RWPE2 (cell line): ENCODE measurements around the gene LINC01488.

Source experiments
- ATAC-seq: fragments of 200-7000 bp; cut with Tn5 transposase; 3 replicates; pipeline ENCODE4 v1.9.1; 2021; ENCODE audit warnings: low read depth
- DNase-seq: peaks from one replicate; pipeline ENCODE4 v3.0.0-alpha.2; 2020; ENCODE audit warnings: low spot score
- H3K27ac ChIP-seq: fragments of 450-650 bp; 2 replicates; pipeline ENCODE4 v1.5.1; 2017; ENCODE audit warnings: mild to moderate bottlenecking; ENCODE audit not compliant: poor library complexity, severe bottlenecking
- H3K27me3 ChIP-seq: fragments of 250-450 bp; sonication (Bioruptor Pico); 2 replicates; pipeline ENCODE4 v1.5.1; 2021; ENCODE audit warnings: mild to moderate bottlenecking, moderate library complexity; ENCODE audit not compliant: insufficient read depth, poor library complexity, severe bottlenecking
- H3K36me3 ChIP-seq: fragments of 250-450 bp; sonication (Bioruptor Pico); 2 replicates; pipeline ENCODE4 v1.5.1; 2020; ENCODE audit warnings: low read depth, mild to moderate bottlenecking, moderate library complexity
- H3K4me1 ChIP-seq: fragments of 250-450 bp; sonication (Bioruptor Pico); 2 replicates; pipeline ENCODE4 v1.5.1; 2021; ENCODE audit warnings: mild to moderate bottlenecking, moderate library complexity; ENCODE audit not compliant: insufficient read depth, poor library complexity, severe bottlenecking
- H3K4me3 ChIP-seq: fragments of 250-450 bp; sonication (Bioruptor Pico); 2 replicates; pipeline ENCODE4 v1.5.1; 2021; ENCODE audit warnings: mild to moderate bottlenecking, moderate library complexity; ENCODE audit not compliant: severe bottlenecking
- H3K9me3 ChIP-seq: fragments of 250-450 bp; sonication (Bioruptor Pico); 2 replicates; pipeline ENCODE4 v1.5.1; 2021; ENCODE audit warnings: mild to moderate bottlenecking, moderate library complexity; ENCODE audit not compliant: severe bottlenecking
- TF ChIP-seq, protein P1 (sequence below): fragments of 450-650 bp; IDR thresholded peaks from one replicate; pipeline ENCODE4 v1.5.1; 2017; ENCODE audit warnings: mild to moderate bottlenecking, moderate library complexity; ENCODE audit not compliant: poor library complexity, severe bottlenecking

LINC01488 gene

DNA sequence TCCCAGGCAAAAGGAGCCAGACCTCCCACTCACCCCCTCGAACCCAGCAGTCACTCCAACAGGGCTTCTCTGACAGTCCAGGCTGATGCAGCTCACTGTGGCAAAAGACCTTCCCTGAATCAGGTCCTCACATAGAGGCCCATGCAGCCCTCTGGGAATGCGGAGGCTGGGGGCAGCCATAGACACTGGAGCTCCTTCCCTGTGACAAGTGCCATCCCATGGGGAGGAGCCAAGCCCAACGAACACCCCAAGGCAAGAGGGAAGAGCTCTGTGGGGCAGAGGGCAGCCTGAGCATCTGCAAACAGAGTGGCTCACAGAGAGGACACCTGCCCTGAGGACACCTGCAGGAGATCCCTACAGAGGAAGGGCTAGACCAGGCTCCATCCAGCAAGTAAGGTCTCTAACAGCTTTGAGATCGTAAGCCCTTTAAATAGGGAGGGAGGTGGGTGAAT is at the start of gene LINC01488:
LINC01488 (plus strand) TSS at position 271 of the 452 bp plus-strand sequence.
- ATAC-seq: no peak
- Histone ChIP-seq H3K27me3 (no peaks in the 10 kb centered on the region), H3K36me3 (no peaks in the 10 kb centered on the region), H3K9me3 (no peaks in the 10 kb centered on the region), H3K27ac (no peak within 1 kb of the TSS), H3K4me1 (peaks cover 7% of the 10 kb centered on the region), H3K4me3 (no peak within 1 kb of the TSS)
- DNase-seq: no peak
- TF ChIP-seq, protein P1, sequence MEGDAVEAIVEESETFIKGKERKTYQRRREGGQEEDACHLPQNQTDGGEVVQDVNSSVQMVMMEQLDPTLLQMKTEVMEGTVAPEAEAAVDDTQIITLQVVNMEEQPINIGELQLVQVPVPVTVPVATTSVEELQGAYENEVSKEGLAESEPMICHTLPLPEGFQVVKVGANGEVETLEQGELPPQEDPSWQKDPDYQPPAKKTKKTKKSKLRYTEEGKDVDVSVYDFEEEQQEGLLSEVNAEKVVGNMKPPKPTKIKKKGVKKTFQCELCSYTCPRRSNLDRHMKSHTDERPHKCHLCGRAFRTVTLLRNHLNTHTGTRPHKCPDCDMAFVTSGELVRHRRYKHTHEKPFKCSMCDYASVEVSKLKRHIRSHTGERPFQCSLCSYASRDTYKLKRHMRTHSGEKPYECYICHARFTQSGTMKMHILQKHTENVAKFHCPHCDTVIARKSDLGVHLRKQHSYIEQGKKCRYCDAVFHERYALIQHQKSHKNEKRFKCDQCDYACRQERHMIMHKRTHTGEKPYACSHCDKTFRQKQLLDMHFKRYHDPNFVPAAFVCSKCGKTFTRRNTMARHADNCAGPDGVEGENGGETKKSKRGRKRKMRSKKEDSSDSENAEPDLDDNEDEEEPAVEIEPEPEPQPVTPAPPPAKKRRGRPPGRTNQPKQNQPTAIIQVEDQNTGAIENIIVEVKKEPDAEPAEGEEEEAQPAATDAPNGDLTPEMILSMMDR: no peak

DNA sequence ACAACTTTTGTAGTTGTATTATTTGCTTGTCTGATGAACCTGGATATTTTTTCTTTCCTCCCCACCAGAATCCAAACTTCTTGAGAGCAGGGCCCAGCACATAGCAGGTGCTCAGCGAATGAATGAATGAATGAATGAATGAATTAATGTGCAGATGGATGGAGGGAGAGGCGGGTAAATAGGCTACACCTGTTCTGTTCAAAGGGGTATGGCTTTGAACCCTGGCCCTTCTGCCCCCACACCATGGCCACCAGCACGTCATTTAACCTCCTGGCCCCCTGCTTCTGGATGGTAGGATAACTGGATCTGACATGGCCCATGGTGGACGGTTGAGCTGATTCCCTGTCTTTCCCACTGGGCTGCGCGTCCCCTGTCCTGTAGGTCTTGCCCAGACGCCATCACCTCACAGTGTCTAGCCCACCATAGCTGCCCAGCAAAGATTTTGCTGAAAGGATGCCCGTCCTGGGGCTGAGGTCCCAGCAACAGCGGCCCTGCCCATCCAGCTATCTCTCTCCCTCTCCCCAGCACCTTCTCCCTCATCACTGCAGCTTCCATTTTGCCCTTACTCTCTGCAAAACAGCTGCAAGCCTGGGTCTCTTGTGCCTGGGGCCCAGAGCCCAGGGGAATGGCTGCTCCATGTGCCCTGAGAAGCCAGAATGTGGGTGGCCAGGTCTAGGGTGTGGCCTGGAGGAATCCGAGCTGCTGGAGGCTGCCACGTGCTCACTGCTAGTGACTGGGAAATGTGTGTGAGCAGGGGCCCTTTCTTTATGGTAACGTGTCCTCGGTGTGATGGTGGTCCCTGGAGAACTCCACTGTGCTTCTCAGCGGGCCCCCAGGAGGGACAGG is 49.3 kb upstream of the LINC01488 start:
- H3K4me1 ChIP-seq: peaks cover 7% of the 10 kb centered on the region
- no peak overlapping the region for H3K4me3 ChIP-seq
- TF ChIP-seq, protein P1: no peak
- H3K27me3 ChIP-seq: no peaks in the 10 kb centered on the region
- ATAC-seq: no peak
- H3K36me3 ChIP-seq: no peaks in the 10 kb centered on the region
- DNase-seq: no peak
- no peak overlapping the region for H3K27ac ChIP-seq
- no peaks in the 10 kb centered on the region for H3K9me3 ChIP-seq

DNA sequence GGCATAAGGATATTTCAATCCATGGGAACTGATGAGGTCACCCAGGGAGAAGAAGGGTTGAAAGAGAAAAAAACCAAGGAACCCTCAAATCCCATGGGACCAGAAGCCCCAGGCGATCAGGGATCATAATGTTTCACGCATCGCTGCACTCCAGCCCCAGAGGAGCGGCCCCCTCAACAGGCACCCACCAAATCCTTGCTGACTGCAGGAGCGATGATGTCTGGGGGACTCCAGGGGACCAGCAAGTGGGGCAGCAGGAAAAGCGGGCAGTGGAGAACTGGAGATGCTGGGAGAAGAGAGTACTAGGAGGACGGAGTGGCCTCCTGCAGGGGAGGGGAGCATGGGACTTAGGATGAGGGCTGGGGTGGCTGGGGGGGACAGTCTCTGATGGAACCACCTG is 47.7 kb upstream of the LINC01488 start:
- no peaks in the 10 kb centered on the region for H3K9me3 ChIP-seq
- ATAC-seq: no peak
- no peaks in the 10 kb centered on the region for H3K36me3 ChIP-seq
- H3K27me3 ChIP-seq: no peaks in the 10 kb centered on the region
- peaks cover 14% of the 10 kb centered on the region for H3K4me1 ChIP-seq
- H3K4me3 ChIP-seq: no peak overlapping the region
- no peak for DNase-seq
- TF ChIP-seq, protein P1: no peak
- no peak overlapping the region for H3K27ac ChIP-seq

DNA sequence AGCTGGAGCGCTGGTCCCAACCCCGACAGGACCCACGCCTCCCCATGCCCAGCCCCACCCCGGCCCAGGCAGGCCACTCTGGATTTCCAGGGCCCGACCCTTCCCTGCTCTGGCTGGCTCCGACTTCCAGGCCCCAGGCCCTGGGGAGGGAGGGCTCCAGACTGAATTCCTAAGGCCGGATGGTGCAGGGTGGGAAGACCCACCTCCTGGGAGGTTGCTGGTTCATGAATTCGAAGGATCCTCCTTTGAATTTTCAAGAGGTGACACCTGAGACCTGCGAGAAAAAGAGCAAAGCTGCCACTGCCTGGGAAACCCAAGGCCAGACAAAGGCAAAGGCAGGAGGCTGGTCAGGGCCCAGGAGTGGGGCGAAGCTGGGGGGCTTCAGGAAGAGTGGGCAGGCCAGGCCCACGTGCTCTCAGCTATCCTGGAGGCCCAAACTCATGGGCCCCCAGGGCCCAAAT is 47.0 kb upstream of the LINC01488 start:
- peaks cover 14% of the 10 kb centered on the region for H3K4me1 ChIP-seq
- H3K27me3 ChIP-seq: no peaks in the 10 kb centered on the region
- DNase-seq: no peak
- H3K9me3 ChIP-seq: no peaks in the 10 kb centered on the region
- H3K27ac ChIP-seq: no peak overlapping the region
- TF ChIP-seq, protein P1: no peak
- H3K36me3 ChIP-seq: no peaks in the 10 kb centered on the region
- no peak for ATAC-seq
- H3K4me3 ChIP-seq: no peak overlapping the region
